HCT116 (cell line): ENCODE data around the gene CDIP1. TPM values are rescaled to one million over a fixed set of nuclear protein-coding genes. Genes with fewer than 3 reads are reported as not detected.

ENCODE experiments used
- ATAC-seq: fragments of 200-7000 bp; cut with Tn5 transposase; 2 replicates; pipeline ENCODE4 v1.9.1; 2020; ENCODE audit warnings: mild to moderate bottlenecking, moderate library complexity
- BruUV-seq: library from RNA; stranded (reverse); fragments of 400-500 nt; replicated peaks from 2 replicates; lab custom pipeline; 2021; lab: Mats Ljungman, UMichigan
- CTCF ChIA-PET: fragments of 300-600 bp; sonication (Branson Sonifier 250); formaldehyde crosslinking; loops from one replicate; lab custom pipeline; 2021; ENCODE audit warnings: antibody characterized with exemption; lab: Charles Lee
- POLR2A ChIA-PET: fragments of 300-600, 350-600 bp; sonication (Branson Sonifier 250); formaldehyde crosslinking; loops from one replicate; lab custom pipeline; 2021; ENCODE audit warnings: antibody characterized with exemption; lab: Charles Lee
- RAD21 ChIA-PET, 2 experiments: fragments of 300-600 bp; sonication (Branson Sonifier 250); formaldehyde crosslinking; loops; one replicate each; lab custom pipeline; 2023; ENCODE audit warnings: low total read pairs in 2 of 2; ENCODE audit not compliant: uncharacterized antibody in 2 of 2, unreplicated experiment in 2 of 2, low non-redundant PET in 1 of 2; lab: Charles Lee
- DNase-seq: peaks from one replicate; pipeline ENCODE4 v3.0.0-alpha.2; 2010; ENCODE audit warnings: low read depth, low spot score
- H2AFZ ChIP-seq: fragments of 200-600 bp; shearing (Covaris generic), sonication (generic); 2 replicates; pipeline ENCODE4 v1.6.1; 2017; ENCODE audit warnings: low read depth, mixed run types, mixed read lengths, antibody characterized with exemption, low read length; ENCODE audit not compliant: poor library complexity, severe bottlenecking
- H3K27ac ChIP-seq: 2 replicates; pipeline ENCODE4 v1.5.1; 2012; ENCODE audit warnings: low read depth, low read length
- H3K27me3 ChIP-seq: fragments of 200-600 bp; sonication (generic); 2 replicates; pipeline ENCODE4 v1.6.1; 2016; ENCODE audit warnings: mixed run types, low read length, mixed read lengths; ENCODE audit not compliant: insufficient read depth
- H3K36me3 ChIP-seq, 2 experiments: fragments of 200-500 bp in 1 of 2; fragments of 200-600 bp in 1 of 2; sonication (Bioruptor generic) in 1 of 2; sonication (generic) in 1 of 2; 2 replicates each; pipeline versions ENCODE4 v1.5.1 to v1.6.1; 2014 to 2016; ENCODE audit warnings: low read length in 2 of 2, inconsistent platforms in 1 of 2, mixed read lengths in 1 of 2, mixed run types in 1 of 2; ENCODE audit not compliant: insufficient read depth in 2 of 2, control insufficient read depth in 1 of 2
- H3K4me1 ChIP-seq, 2 experiments: fragments of 200-600 bp in 1 of 2; sonication (generic) in 1 of 2; 2 replicates each; pipeline versions ENCODE4 v1.5.1 to v1.6.1; 2012 to 2017; ENCODE audit warnings: low read length in 2 of 2, inconsistent platforms in 1 of 2, mild to moderate bottlenecking in 1 of 2, mixed read lengths in 1 of 2, mixed run types in 1 of 2, moderate library complexity in 1 of 2; ENCODE audit not compliant: insufficient read depth in 2 of 2, control insufficient read depth in 1 of 2
- H3K4me2 ChIP-seq: fragments of 200-600 bp; sonication (generic); 2 replicates; pipeline ENCODE4 v1.6.1; 2017; ENCODE audit warnings: mixed run types, low read length, mixed read lengths
- H3K4me3 ChIP-seq, 2 experiments: fragments of 200-600 bp in 1 of 2; sonication (generic) in 1 of 2; replicated peaks in 1 of 2; 2 replicates each; pipeline ENCODE4 v1.5.1; 2011 to 2016; ENCODE audit warnings: low read length in 2 of 2, control low read depth in 1 of 2, low read depth in 1 of 2, mild to moderate bottlenecking in 1 of 2, mixed read lengths in 1 of 2, mixed run types in 1 of 2
- H3K79me2 ChIP-seq: fragments of 200-600 bp; sonication (generic); 2 replicates; pipeline ENCODE4 v1.6.1; 2017; ENCODE audit warnings: mild to moderate bottlenecking, mixed run types, low read length, moderate library complexity, mixed read lengths; ENCODE audit not compliant: insufficient read depth
- H3K9ac ChIP-seq: fragments of 200-600 bp; sonication (generic); 2 replicates; pipeline ENCODE4 v1.6.1; 2016; ENCODE audit warnings: low read length, mixed read lengths
- H3K9me2 ChIP-seq: fragments of 200-600 bp; sonication (generic), shearing (Covaris generic); 2 replicates; pipeline ENCODE4 v1.6.1; 2017; ENCODE audit warnings: mixed run types, mild to moderate bottlenecking, moderate library complexity; ENCODE audit not compliant: insufficient read depth
- H3K9me3 ChIP-seq, 2 experiments: fragments of 200-500 bp in 1 of 2; fragments of 200-600 bp in 1 of 2; sonication (Bioruptor generic) in 1 of 2; sonication (generic) in 1 of 2; 2 replicates each; pipeline ENCODE4 v1.6.1; 2014 to 2017; ENCODE audit warnings: low read length in 2 of 2, mixed read lengths in 2 of 2, inconsistent platforms in 1 of 2, low read depth in 1 of 2, mild to moderate bottlenecking in 1 of 2, mixed run types in 1 of 2, moderate library complexity in 1 of 2; ENCODE audit not compliant: control insufficient read depth in 1 of 2, insufficient read depth in 1 of 2
- H4K20me1 ChIP-seq: fragments of 200-600 bp; sonication (generic), shearing (Covaris generic); 2 replicates; pipeline ENCODE4 v1.6.1; 2017; ENCODE audit warnings: mixed run types, mild to moderate bottlenecking, moderate library complexity; ENCODE audit not compliant: insufficient read depth
- CBX3 ChIP-seq: IDR thresholded peaks from 2 replicates; pipeline ENCODE4 v1.6.1; 2012; ENCODE audit warnings: low read depth
- CEBPB ChIP-seq: IDR thresholded peaks from 2 replicates; pipeline ENCODE4 v1.6.1; 2012; ENCODE audit warnings: low read depth
- ELF1 ChIP-seq: IDR thresholded peaks from 2 replicates; pipeline ENCODE4 v1.6.1; 2012; ENCODE audit warnings: low read depth, borderline replicate concordance
- EZH2 ChIP-seq: fragments of 200-600 bp; sonication (generic); IDR thresholded peaks from 2 replicates; pipeline ENCODE4 v1.6.1; 2017; ENCODE audit warnings: antibody characterized with exemption, mixed run types
- EZH2phosphoT487 ChIP-seq: fragments of 200-600 bp; IDR thresholded peaks from 2 replicates; pipeline ENCODE4 v1.6.1; 2018; ENCODE audit warnings: antibody characterized with exemption, borderline replicate concordance
- FOSL1 ChIP-seq: IDR thresholded peaks from 2 replicates; pipeline ENCODE4 v1.6.1; 2012; ENCODE audit warnings: low read depth
- JUND ChIP-seq: IDR thresholded peaks from 2 replicates; pipeline ENCODE4 v1.6.1; 2012
- POLR2A ChIP-seq: IDR thresholded peaks from 2 replicates; pipeline ENCODE4 v1.7.0; 2011; ENCODE audit warnings: borderline replicate concordance; ENCODE audit not compliant: insufficient read depth, insufficient read length; ENCODE audit errors: extremely low read depth
- POLR2AphosphoS5 ChIP-seq: IDR thresholded peaks from 2 replicates; pipeline ENCODE4 v1.6.1; 2011; ENCODE audit warnings: mild to moderate bottlenecking, low read depth, low read length, moderate library complexity
- RAD21 ChIP-seq: IDR thresholded peaks from 2 replicates; pipeline ENCODE4 v1.6.1; 2012; ENCODE audit warnings: low read depth, mild to moderate bottlenecking
- SIN3A ChIP-seq: IDR thresholded peaks from 2 replicates; pipeline ENCODE4 v1.6.1; 2012; ENCODE audit warnings: low read depth
- SP1 ChIP-seq: IDR thresholded peaks from 2 replicates; pipeline ENCODE4 v1.6.1; 2012; ENCODE audit warnings: low read depth
- TCF7L2 ChIP-seq: IDR thresholded peaks from 2 replicates; pipeline ENCODE4 v1.7.0; 2011; ENCODE audit warnings: borderline replicate concordance, inconsistent platforms; ENCODE audit not compliant: insufficient read depth, insufficient read length; ENCODE audit errors: extremely low read depth
- ZFX ChIP-seq: fragments of 450-650 bp; IDR thresholded peaks from 2 replicates; pipeline ENCODE4 v1.6.1; 2017
- ZNF274 ChIP-seq: fragments of 200-500 bp; sonication (Bioruptor generic); IDR thresholded peaks from 2 replicates; pipeline ENCODE4 v1.6.1; 2014; ENCODE audit warnings: mild to moderate bottlenecking, low read depth, low read length, inconsistent platforms
- intact Hi-C: fragments of 100-400 bp; cut with micrococcal nuclease; formaldehyde crosslinking; loops from 2 replicates; pipeline ENCODE4 v1.10.0; 2022
- total RNA-seq: library from RNA; stranded (reverse); gene quantifications from one replicate; pipeline ENCODE4 v1.2.1, GENCODE V29; 2021; ENCODE audit not compliant: unreplicated experiment
- TF ChIP-seq, protein P1 (sequence below): IDR thresholded peaks from 2 replicates; pipeline ENCODE4 v1.6.1; 2012; ENCODE audit warnings: low read depth
- TF ChIP-seq, protein P2 (sequence below): IDR thresholded peaks from 2 replicates; pipeline ENCODE4 v1.6.1; 2011; ENCODE audit warnings: mild to moderate bottlenecking, low read length, moderate library complexity; ENCODE audit not compliant: insufficient replicate concordance; ENCODE audit errors: extremely low read depth
- TF ChIP-seq, protein P3 (sequence below): IDR thresholded peaks from 2 replicates; pipeline ENCODE4 v1.6.1; 2012
- TF ChIP-seq, protein P4 (sequence below), 3 experiments: fragments of 200-600 bp in 1 of 3; sonication (generic) in 1 of 3; IDR thresholded peaks in 2 of 3; conservative IDR thresholded peaks in 1 of 3; 2 replicates each; pipeline ENCODE4 v1.5.1; 2012 to 2017; ENCODE audit warnings: low read depth in 2 of 3, low read length in 2 of 3, antibody characterized with exemption in 1 of 3, borderline replicate concordance in 1 of 3, control low read depth in 1 of 3, mild to moderate bottlenecking in 1 of 3, mixed read lengths in 1 of 3, mixed run types in 1 of 3, moderate library complexity in 1 of 3; ENCODE audit not compliant: insufficient read depth in 1 of 3

The CDIP1 gene
- total RNA-seq, 1 experiment from 2014 or later, result 7.2 TPM

DNA sequence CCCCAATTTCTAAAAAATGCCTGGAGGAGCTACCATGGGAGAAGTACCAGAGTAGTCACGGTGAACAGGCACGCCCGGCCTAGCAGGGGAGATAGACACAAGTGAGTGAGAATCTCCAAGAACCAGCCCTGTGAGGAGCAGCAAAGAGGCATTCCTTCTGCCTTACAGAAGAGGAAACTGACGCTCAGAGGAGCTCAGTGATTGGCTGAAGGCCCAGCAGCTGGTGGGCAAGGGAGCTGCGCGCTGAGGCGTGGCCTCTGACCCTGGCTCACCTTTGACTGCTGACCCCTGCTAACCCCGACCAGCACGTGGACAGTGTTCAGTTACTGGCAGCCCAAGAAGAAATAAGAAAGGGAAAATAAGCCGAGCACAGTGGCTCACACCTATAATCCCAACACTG lies 19.4 kb upstream of the CDIP1 start:
- ChIA-PET RAD21 (no interaction called here), CTCF (interaction anchor here (1.2 kb wide), 1 partner anchor 9 kb away, joined by 4 read pairs; no protein-coding TSS in a partner anchor), POLR2A (no interaction called here)
- BruUV-seq, result no TSS peak
- Histone ChIP-seq H3K4me3 (no peak overlapping the region), H2AFZ (no peak overlapping the region), H4K20me1 (no peaks in the 10 kb centered on the region), H3K36me3 (no peaks in the 10 kb centered on the region), H3K4me1 (peaks cover 0 to 3% of the 10 kb centered on the region in 2 experiments; a peak in 1 of 4 replicates), H3K27ac (no peak overlapping the region), H3K9me3 (no peaks in the 10 kb centered on the region), H3K4me2 (no peak overlapping the region), H3K27me3 (no peaks in the 10 kb centered on the region), H3K79me2 (no peaks in the 10 kb centered on the region), H3K9me2 (no peaks in the 10 kb centered on the region), H3K9ac (no peak overlapping the region)
- TF ChIP-seq SIN3A (no peak), EZH2phosphoT487 (no peak), JUND (no peak), SP1 (no peak), ZNF274 (no peak), FOSL1 (no peak), TCF7L2 (no peak), CBX3 (no peak), EZH2 (no peak), RAD21 (no peak), ELF1 (no peak), CEBPB (no peak), POLR2A (no peak), ZFX (no peak), POLR2AphosphoS5 (no peak)
- TF ChIP-seq, protein P1, sequence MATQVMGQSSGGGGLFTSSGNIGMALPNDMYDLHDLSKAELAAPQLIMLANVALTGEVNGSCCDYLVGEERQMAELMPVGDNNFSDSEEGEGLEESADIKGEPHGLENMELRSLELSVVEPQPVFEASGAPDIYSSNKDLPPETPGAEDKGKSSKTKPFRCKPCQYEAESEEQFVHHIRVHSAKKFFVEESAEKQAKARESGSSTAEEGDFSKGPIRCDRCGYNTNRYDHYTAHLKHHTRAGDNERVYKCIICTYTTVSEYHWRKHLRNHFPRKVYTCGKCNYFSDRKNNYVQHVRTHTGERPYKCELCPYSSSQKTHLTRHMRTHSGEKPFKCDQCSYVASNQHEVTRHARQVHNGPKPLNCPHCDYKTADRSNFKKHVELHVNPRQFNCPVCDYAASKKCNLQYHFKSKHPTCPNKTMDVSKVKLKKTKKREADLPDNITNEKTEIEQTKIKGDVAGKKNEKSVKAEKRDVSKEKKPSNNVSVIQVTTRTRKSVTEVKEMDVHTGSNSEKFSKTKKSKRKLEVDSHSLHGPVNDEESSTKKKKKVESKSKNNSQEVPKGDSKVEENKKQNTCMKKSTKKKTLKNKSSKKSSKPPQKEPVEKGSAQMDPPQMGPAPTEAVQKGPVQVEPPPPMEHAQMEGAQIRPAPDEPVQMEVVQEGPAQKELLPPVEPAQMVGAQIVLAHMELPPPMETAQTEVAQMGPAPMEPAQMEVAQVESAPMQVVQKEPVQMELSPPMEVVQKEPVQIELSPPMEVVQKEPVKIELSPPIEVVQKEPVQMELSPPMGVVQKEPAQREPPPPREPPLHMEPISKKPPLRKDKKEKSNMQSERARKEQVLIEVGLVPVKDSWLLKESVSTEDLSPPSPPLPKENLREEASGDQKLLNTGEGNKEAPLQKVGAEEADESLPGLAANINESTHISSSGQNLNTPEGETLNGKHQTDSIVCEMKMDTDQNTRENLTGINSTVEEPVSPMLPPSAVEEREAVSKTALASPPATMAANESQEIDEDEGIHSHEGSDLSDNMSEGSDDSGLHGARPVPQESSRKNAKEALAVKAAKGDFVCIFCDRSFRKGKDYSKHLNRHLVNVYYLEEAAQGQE, result no peak
- TF ChIP-seq, protein P2, sequence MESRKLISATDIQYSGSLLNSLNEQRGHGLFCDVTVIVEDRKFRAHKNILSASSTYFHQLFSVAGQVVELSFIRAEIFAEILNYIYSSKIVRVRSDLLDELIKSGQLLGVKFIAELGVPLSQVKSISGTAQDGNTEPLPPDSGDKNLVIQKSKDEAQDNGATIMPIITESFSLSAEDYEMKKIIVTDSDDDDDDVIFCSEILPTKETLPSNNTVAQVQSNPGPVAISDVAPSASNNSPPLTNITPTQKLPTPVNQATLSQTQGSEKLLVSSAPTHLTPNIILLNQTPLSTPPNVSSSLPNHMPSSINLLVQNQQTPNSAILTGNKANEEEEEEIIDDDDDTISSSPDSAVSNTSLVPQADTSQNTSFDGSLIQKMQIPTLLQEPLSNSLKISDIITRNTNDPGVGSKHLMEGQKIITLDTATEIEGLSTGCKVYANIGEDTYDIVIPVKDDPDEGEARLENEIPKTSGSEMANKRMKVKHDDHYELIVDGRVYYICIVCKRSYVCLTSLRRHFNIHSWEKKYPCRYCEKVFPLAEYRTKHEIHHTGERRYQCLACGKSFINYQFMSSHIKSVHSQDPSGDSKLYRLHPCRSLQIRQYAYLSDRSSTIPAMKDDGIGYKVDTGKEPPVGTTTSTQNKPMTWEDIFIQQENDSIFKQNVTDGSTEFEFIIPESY, result no peak
- TF ChIP-seq, protein P3, sequence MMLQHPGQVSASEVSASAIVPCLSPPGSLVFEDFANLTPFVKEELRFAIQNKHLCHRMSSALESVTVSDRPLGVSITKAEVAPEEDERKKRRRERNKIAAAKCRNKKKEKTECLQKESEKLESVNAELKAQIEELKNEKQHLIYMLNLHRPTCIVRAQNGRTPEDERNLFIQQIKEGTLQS, result no peak
- TF ChIP-seq, protein P4, sequence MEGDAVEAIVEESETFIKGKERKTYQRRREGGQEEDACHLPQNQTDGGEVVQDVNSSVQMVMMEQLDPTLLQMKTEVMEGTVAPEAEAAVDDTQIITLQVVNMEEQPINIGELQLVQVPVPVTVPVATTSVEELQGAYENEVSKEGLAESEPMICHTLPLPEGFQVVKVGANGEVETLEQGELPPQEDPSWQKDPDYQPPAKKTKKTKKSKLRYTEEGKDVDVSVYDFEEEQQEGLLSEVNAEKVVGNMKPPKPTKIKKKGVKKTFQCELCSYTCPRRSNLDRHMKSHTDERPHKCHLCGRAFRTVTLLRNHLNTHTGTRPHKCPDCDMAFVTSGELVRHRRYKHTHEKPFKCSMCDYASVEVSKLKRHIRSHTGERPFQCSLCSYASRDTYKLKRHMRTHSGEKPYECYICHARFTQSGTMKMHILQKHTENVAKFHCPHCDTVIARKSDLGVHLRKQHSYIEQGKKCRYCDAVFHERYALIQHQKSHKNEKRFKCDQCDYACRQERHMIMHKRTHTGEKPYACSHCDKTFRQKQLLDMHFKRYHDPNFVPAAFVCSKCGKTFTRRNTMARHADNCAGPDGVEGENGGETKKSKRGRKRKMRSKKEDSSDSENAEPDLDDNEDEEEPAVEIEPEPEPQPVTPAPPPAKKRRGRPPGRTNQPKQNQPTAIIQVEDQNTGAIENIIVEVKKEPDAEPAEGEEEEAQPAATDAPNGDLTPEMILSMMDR (IDR thresholded peaks at IDR 0.05 in 2 of 3, conservative IDR thresholded peaks at IDR 0.05 in 1 of 3; ENCODE audit: borderline replicate concordance in 1 of 3, insufficient read depth in 1 of 3, low read depth in 2 of 3, low read length in 2 of 3), result no peak
- ATAC-seq (no peak), DNase-seq (no peak)
- intact Hi-C loops, result no loop called here
